ENCODE measurements around the gene ATP11B. TPM values are rescaled to one million over a fixed set of nuclear protein-coding genes. Genes with fewer than 3 reads are reported as not detected.

Gene ATP11B
- total and polyA plus RNA-seq, 2 experiments from 2014 or later: 5.8 to 24.7 TPM

DNA sequence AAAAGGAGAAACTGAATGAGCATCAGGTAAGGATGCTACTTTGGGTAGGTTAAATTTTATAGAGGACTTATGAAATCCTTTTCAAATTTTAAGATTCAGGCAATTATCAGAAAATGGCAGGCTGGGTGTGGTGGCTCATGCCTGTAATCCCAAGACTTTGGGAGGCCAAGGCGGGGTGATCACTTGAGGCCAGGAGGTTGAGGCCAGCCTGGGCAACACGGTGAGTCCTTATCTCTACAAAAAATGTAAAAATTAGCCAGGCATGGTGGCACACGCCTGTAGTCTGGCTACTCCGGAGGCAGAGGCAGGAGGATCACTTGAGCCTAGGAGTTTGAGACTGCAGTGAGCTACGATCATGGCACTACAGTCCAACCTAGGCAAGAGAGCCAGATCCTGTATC, 163.9 kb downstream of the ATP11B start:
- peaks cover 8% of the 10 kb centered on the region for H3K9me3 Mint-ChIP-seq
- no peak overlapping the region for H3K4me3 Mint-ChIP-seq
- H3K27ac Mint-ChIP-seq: no peak overlapping the region
- H3K27me3 ChIP-seq (ENCODE audit: insufficient read depth): no peaks in the 10 kb centered on the region
- no peak for ATAC-seq
- no peak overlapping the region for H2AFZ ChIP-seq
- peaks cover 16% of the 10 kb centered on the region for H3K36me3 ChIP-seq (ENCODE audit: insufficient read depth)
- H3K9me2 ChIP-seq (ENCODE audit: insufficient read depth): no peaks in the 10 kb centered on the region
- H3K79me2 ChIP-seq (replicated peaks; ENCODE audit: insufficient read depth): peaks cover 15% of the 10 kb centered on the region; the same call in 1 of the 2 replicates
- peaks cover 12% of the 10 kb centered on the region for H3K4me1 Mint-ChIP-seq
- TF ChIP-seq EZH2phosphoT487 (IDR thresholded peaks at IDR 0.05; ENCODE audit: unreplicated experiment) (no peak), NANOG (IDR thresholded peaks at IDR 0.05; ENCODE audit: borderline replicate concordance) (no peak), ZNF331 (CRISPR knock-in tag; IDR thresholded peaks at IDR 0.05; ENCODE audit: low read depth) (no peak), STAT1 (IDR thresholded peaks at IDR 0.05; ENCODE audit: unreplicated experiment) (no peak), EZH2 (IDR thresholded peaks at IDR 0.05; ENCODE audit: low read depth, unreplicated experiment) (no peak), REST (IDR thresholded peaks at IDR 0.05; ENCODE audit: unreplicated experiment) (no peak), CREB1 (CRISPR knock-in tag; IDR thresholded peaks at IDR 0.05; ENCODE audit: low read depth) (no peak), JUNB (IDR thresholded peaks at IDR 0.05; ENCODE audit: unreplicated experiment) (no peak), ZNF114 (CRISPR knock-in tag; IDR thresholded peaks at IDR 0.05) (no peak), POLR2AphosphoS5 (IDR thresholded peaks at IDR 0.05; ENCODE audit: low read depth) (no peak)
- TF ChIP-seq, protein P1, sequence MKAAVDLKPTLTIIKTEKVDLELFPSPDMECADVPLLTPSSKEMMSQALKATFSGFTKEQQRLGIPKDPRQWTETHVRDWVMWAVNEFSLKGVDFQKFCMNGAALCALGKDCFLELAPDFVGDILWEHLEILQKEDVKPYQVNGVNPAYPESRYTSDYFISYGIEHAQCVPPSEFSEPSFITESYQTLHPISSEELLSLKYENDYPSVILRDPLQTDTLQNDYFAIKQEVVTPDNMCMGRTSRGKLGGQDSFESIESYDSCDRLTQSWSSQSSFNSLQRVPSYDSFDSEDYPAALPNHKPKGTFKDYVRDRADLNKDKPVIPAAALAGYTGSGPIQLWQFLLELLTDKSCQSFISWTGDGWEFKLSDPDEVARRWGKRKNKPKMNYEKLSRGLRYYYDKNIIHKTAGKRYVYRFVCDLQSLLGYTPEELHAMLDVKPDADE (IDR thresholded peaks at IDR 0.05): no peak
- TF ChIP-seq, protein P2, sequence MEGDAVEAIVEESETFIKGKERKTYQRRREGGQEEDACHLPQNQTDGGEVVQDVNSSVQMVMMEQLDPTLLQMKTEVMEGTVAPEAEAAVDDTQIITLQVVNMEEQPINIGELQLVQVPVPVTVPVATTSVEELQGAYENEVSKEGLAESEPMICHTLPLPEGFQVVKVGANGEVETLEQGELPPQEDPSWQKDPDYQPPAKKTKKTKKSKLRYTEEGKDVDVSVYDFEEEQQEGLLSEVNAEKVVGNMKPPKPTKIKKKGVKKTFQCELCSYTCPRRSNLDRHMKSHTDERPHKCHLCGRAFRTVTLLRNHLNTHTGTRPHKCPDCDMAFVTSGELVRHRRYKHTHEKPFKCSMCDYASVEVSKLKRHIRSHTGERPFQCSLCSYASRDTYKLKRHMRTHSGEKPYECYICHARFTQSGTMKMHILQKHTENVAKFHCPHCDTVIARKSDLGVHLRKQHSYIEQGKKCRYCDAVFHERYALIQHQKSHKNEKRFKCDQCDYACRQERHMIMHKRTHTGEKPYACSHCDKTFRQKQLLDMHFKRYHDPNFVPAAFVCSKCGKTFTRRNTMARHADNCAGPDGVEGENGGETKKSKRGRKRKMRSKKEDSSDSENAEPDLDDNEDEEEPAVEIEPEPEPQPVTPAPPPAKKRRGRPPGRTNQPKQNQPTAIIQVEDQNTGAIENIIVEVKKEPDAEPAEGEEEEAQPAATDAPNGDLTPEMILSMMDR (conservative IDR thresholded peaks at IDR 0.05; ENCODE audit: low read depth in 2 of 2): no peak
- TF ChIP-seq, protein P3, sequence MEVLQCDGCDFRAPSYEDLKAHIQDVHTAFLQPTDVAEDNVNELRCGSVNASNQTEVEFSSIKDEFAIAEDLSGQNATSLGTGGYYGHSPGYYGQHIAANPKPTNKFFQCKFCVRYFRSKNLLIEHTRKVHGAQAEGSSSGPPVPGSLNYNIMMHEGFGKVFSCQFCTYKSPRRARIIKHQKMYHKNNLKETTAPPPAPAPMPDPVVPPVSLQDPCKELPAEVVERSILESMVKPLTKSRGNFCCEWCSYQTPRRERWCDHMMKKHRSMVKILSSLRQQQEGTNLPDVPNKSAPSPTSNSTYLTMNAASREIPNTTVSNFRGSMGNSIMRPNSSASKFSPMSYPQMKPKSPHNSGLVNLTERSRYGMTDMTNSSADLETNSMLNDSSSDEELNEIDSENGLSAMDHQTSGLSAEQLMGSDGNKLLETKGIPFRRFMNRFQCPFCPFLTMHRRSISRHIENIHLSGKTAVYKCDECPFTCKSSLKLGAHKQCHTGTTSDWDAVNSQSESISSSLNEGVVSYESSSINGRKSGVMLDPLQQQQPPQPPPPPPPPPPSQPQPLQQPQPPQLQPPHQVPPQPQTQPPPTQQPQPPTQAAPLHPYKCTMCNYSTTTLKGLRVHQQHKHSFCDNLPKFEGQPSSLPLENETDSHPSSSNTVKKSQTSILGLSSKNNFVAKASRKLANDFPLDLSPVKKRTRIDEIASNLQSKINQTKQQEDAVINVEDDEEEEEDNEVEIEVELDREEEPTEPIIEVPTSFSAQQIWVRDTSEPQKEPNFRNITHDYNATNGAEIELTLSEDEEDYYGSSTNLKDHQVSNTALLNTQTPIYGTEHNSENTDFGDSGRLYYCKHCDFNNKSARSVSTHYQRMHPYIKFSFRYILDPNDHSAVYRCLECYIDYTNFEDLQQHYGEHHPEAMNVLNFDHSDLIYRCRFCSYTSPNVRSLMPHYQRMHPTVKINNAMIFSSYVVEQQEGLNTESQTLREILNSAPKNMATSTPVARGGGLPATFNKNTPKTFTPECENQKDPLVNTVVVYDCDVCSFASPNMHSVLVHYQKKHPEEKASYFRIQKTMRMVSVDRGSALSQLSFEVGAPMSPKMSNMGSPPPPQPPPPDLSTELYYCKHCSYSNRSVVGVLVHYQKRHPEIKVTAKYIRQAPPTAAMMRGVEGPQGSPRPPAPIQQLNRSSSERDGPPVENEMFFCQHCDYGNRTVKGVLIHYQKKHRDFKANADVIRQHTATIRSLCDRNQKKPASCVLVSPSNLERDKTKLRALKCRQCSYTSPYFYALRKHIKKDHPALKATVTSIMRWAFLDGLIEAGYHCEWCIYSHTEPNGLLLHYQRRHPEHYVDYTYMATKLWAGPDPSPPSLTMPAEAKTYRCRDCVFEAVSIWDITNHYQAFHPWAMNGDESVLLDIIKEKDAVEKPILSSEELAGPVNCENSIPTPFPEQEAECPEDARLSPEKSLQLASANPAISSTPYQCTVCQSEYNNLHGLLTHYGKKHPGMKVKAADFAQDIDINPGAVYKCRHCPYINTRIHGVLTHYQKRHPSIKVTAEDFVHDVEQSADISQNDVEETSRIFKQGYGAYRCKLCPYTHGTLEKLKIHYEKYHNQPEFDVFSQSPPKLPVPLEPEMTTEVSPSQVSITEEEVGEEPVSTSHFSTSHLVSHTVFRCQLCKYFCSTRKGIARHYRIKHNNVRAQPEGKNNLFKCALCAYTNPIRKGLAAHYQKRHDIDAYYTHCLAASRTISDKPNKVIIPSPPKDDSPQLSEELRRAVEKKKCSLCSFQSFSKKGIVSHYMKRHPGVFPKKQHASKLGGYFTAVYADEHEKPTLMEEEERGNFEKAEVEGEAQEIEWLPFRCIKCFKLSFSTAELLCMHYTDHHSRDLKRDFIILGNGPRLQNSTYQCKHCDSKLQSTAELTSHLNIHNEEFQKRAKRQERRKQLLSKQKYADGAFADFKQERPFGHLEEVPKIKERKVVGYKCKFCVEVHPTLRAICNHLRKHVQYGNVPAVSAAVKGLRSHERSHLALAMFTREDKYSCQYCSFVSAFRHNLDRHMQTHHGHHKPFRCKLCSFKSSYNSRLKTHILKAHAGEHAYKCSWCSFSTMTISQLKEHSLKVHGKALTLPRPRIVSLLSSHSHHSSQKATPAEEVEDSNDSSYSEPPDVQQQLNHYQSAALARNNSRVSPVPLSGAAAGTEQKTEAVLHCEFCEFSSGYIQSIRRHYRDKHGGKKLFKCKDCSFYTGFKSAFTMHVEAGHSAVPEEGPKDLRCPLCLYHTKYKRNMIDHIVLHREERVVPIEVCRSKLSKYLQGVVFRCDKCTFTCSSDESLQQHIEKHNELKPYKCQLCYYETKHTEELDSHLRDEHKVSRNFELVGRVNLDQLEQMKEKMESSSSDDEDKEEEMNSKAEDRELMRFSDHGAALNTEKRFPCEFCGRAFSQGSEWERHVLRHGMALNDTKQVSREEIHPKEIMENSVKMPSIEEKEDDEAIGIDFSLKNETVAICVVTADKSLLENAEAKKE (CRISPR knock-in tag; IDR thresholded peaks at IDR 0.05): no peak
- peaks cover 57% of the 10 kb centered on the region for H3K36me3 Mint-ChIP-seq (ENCODE audit: low read depth)
- peaks cover 8% of the 10 kb centered on the region; the same call in 1 of the 2 replicates for H3K4me1 ChIP-seq (ENCODE audit: insufficient read depth)
- no peaks in the 10 kb centered on the region for H3F3A ChIP-seq (replicated peaks; ENCODE audit: low read depth)
- H3K27me3 Mint-ChIP-seq (ENCODE audit: insufficient read depth, low read depth, poor library complexity): peaks cover 2% of the 10 kb centered on the region
- no peak overlapping the region for H3K4me2 ChIP-seq
- no peak overlapping the region for H3K4me3 ChIP-seq
- no peak overlapping the region for H3K27ac ChIP-seq (ENCODE audit: low read depth)
- H4K20me1 ChIP-seq (replicated peaks; ENCODE audit: insufficient read depth): no peaks in the 10 kb centered on the region
- no peak for DNase-seq (ENCODE audit: low spot score)
